Caco-2 (cell line): ENCODE results near the gene NDUFB8. TPM values are rescaled to one million over a fixed set of nuclear protein-coding genes. Genes with fewer than 3 reads are reported as not detected.

ENCODE experiments used
- BruUV-seq: library from RNA; stranded (reverse); fragments of 400-500 nt; replicated peaks from 2 replicates; lab custom pipeline; 2021; lab: Mats Ljungman, UMichigan
- CTCF ChIA-PET: fragments of 300-600 bp; sonication (Branson Sonifier 250); formaldehyde crosslinking; loops from one replicate; lab custom pipeline; 2022; ENCODE audit warnings: antibody characterized with exemption; lab: Charles Lee
- POLR2A ChIA-PET: fragments of 300-600 bp; sonication (Branson Sonifier 250); formaldehyde crosslinking; loops from one replicate; lab custom pipeline; 2022; ENCODE audit warnings: antibody characterized with exemption; lab: Charles Lee
- DNase-seq, 2 experiments: peaks; one replicate each; pipeline versions ENCODE4 v3.0.0 to v3.0.0-alpha.2; 2020 to 2022
- H3K27me3 ChIP-seq: replicated peaks from 2 replicates; pipeline ENCODE4 v1.6.0; 2011; ENCODE audit warnings: low read length; ENCODE audit not compliant: control insufficient read depth, insufficient read depth
- H3K36me3 ChIP-seq: 2 replicates; pipeline ENCODE4 v1.5.1; 2011; ENCODE audit warnings: low read length; ENCODE audit not compliant: control insufficient read depth, insufficient read depth
- H3K4me1 ChIP-seq: fragments of 250-450 bp; sonication (Bioruptor Pico); 2 replicates; pipeline ENCODE4 v1.5.1; 2020; ENCODE audit warnings: mild to moderate bottlenecking
- H3K4me3 ChIP-seq: 2 replicates; pipeline ENCODE4 v1.5.1; 2011; ENCODE audit warnings: low read depth, mild to moderate bottlenecking, control low read depth, low read length
- H3K9me3 ChIP-seq: fragments of 250-450 bp; sonication (Bioruptor Pico); 2 replicates; pipeline ENCODE4 v1.5.1; 2020; ENCODE audit warnings: mild to moderate bottlenecking, moderate library complexity
- H3K27ac Mint-ChIP-seq: one replicate; pipeline ENCODE4 v1.8.0; 2022; ENCODE audit warnings: mixed read lengths; ENCODE audit not compliant: unreplicated experiment
- H3K27me3 Mint-ChIP-seq: one replicate; pipeline ENCODE4 v1.8.0; 2022; ENCODE audit warnings: mixed read lengths; ENCODE audit not compliant: insufficient read depth, unreplicated experiment
- H3K36me3 Mint-ChIP-seq: one replicate; pipeline ENCODE4 v1.8.0; 2022; ENCODE audit warnings: mild to moderate bottlenecking, mixed read lengths; ENCODE audit not compliant: insufficient read depth, unreplicated experiment
- H3K4me1 Mint-ChIP-seq: one replicate; pipeline ENCODE4 v1.8.0; 2022; ENCODE audit warnings: low read depth, mixed read lengths; ENCODE audit not compliant: unreplicated experiment
- H3K4me3 Mint-ChIP-seq: one replicate; pipeline ENCODE4 v1.8.0; 2022; ENCODE audit warnings: mild to moderate bottlenecking, moderate library complexity, mixed read lengths; ENCODE audit not compliant: unreplicated experiment
- H3K9me3 Mint-ChIP-seq: one replicate; pipeline ENCODE4 v1.8.0; 2022; ENCODE audit warnings: mixed read lengths; ENCODE audit not compliant: unreplicated experiment
- intact Hi-C: fragments of 100-400 bp; cut with micrococcal nuclease; formaldehyde crosslinking; loops from one replicate; pipeline ENCODE4 v1.10.0; 2022; ENCODE audit not compliant: unreplicated experiment
- total RNA-seq: library from RNA; stranded (reverse); gene quantifications from 2 replicates; pipeline ENCODE4 v1.2.3, GENCODE V29; 2022
- TF ChIP-seq, protein P1 (sequence below), 2 experiments: fragments of 200-600 bp in 1 of 2; IDR thresholded peaks; 1 replicate in 1 of 2; 2 replicates in 1 of 2; pipeline versions ENCODE4 v1.5.1 to v1.8.0; 2011 to 2022; ENCODE audit warnings: antibody characterized with exemption in 1 of 2, control low read depth in 1 of 2, inconsistent platforms in 1 of 2, low read depth in 1 of 2, low read length in 1 of 2, mild to moderate bottlenecking in 1 of 2, moderate library complexity in 1 of 2; ENCODE audit not compliant: insufficient read depth in 1 of 2, severe bottlenecking in 1 of 2, unreplicated experiment in 1 of 2

Gene NDUFB8
- total RNA-seq, 1 experiment from 2014 or later, result 249 TPM

DNA sequence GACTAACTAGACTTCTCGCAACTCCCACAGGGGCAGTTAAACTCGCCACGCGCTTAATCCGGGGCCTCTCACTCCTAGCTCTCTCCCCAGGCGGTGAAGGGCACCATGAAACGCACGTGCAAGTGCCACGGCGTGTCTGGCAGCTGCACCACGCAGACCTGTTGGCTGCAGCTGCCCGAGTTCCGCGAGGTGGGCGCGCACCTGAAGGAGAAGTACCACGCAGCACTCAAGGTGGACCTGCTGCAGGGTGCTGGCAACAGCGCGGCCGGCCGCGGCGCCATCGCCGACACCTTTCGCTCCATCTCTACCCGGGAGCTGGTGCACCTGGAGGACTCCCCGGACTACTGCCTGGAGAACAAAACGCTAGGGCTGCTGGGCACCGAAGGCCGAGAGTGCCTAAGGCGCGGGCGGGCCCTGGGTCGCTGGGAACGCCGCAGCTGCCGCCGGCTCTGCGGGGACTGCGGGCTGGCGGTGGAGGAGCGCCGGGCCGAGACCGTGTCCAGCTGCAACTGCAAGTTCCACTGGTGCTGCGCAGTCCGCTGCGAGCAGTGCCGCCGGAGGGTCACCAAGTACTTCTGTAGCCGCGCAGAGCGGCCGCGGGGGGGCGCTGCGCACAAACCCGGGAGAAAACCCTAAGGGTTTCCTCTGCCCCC lies 47.4 kb downstream of the NDUFB8 start:
- ChIA-PET POLR2A (interaction anchor here (0.5 kb wide), 1 partner anchor 344 kb away, joined by 3 read pairs; no protein-coding TSS in a partner anchor), CTCF (interaction anchor here (0.9 to 2.9 kb wide), 16 partner anchors 9 to 396 kb away, joined by 3 to 49 read pairs (median 6); partner anchors contain the start of gene HIF1AN)
- Histone ChIP-seq H3K4me1 (no peaks in the 10 kb centered on the region), H3K4me3 (peak overlapping the region; percentile 44), H3K36me3 (no peaks in the 10 kb centered on the region), H3K27me3 (no peaks in the 10 kb centered on the region; the same call in 1 of the 2 replicates), H3K9me3 (no peaks in the 10 kb centered on the region)
- H3K27ac Mint-ChIP-seq, result no peak overlapping the region
- peak; percentile 71 to 83 for DNase-seq
- H3K27me3 Mint-ChIP-seq, result peaks cover 18% of the 10 kb centered on the region
- H3K4me1 Mint-ChIP-seq, result peaks cover 13% of the 10 kb centered on the region
- H3K9me3 Mint-ChIP-seq, result no peaks in the 10 kb centered on the region
- TF ChIP-seq, protein P1, sequence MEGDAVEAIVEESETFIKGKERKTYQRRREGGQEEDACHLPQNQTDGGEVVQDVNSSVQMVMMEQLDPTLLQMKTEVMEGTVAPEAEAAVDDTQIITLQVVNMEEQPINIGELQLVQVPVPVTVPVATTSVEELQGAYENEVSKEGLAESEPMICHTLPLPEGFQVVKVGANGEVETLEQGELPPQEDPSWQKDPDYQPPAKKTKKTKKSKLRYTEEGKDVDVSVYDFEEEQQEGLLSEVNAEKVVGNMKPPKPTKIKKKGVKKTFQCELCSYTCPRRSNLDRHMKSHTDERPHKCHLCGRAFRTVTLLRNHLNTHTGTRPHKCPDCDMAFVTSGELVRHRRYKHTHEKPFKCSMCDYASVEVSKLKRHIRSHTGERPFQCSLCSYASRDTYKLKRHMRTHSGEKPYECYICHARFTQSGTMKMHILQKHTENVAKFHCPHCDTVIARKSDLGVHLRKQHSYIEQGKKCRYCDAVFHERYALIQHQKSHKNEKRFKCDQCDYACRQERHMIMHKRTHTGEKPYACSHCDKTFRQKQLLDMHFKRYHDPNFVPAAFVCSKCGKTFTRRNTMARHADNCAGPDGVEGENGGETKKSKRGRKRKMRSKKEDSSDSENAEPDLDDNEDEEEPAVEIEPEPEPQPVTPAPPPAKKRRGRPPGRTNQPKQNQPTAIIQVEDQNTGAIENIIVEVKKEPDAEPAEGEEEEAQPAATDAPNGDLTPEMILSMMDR (IDR thresholded peaks at IDR 0.05; ENCODE audit: insufficient read depth in 1 of 2, low read depth in 1 of 2, low read length in 1 of 2, severe bottlenecking in 1 of 2, unreplicated experiment in 1 of 2), result peak; percentile 92 to 94
- peaks cover 7% of the 10 kb centered on the region for H3K36me3 Mint-ChIP-seq
- no TSS peak for BruUV-seq
- H3K4me3 Mint-ChIP-seq, result peak overlapping the region; percentile 74
- intact Hi-C loops, result loop anchor here (1.0 kb wide), 3 partner anchors 22 to 48 kb away; no protein-coding TSS in a partner anchor

DNA sequence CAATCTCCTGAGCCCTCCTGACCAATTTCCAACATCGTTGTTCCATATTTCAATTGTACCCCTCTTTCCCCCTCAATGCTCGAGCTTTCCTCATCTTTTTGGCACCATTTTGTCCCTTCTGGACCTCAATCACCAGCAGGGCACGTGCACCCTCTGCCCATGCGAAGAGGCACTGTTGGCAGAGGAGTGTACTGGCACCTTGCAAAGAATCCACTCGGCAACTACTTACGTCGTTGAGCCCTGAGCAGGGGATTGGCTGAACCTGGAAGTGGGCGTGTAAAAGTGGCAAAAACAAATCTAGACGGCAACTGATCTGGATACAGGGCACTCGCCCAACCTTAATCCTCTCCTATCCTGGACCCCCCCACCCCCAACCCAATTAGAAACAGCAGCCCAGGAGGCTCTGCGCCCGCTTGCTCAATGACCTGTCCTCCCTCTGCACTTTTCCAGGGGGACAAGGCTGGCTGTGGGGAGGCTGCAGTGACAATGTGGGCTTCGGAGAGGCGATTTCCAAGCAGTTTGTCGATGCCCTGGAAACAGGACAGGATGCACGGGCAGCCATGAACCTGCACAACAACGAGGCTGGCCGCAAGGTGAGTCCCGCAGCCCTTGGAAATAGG lies 48.1 kb downstream of the NDUFB8 start:
- peak overlapping the region; percentile 44 for H3K4me3 ChIP-seq
- intact Hi-C loops, result loop anchor here (1.0 kb wide), 3 partner anchors 23 to 47 kb away; no protein-coding TSS in a partner anchor
- H3K27me3 ChIP-seq, result no peaks in the 10 kb centered on the region; the same call in 1 of the 2 replicates
- H3K4me1 ChIP-seq, result no peaks in the 10 kb centered on the region
- CTCF ChIA-PET, result interaction anchor here (1.0 to 2.9 kb wide), 12 partner anchors 8 to 397 kb away, joined by 3 to 49 read pairs (median 7); partner anchors contain the start of gene HIF1AN
- Mint-ChIP-seq H3K36me3 (peaks cover 7% of the 10 kb centered on the region), H3K27me3 (peaks cover 18% of the 10 kb centered on the region), H3K27ac (no peak overlapping the region), H3K4me1 (peaks cover 13% of the 10 kb centered on the region), H3K9me3 (no peaks in the 10 kb centered on the region), H3K4me3 (peak overlapping the region; percentile 74)
- TF ChIP-seq, protein P1 (IDR thresholded peaks at IDR 0.05; ENCODE audit: insufficient read depth in 1 of 2, low read depth in 1 of 2, low read length in 1 of 2, severe bottlenecking in 1 of 2, unreplicated experiment in 1 of 2), result no peak
- DNase-seq, result peak; percentile 83 to 88
- BruUV-seq, result no TSS peak
- POLR2A ChIA-PET, result no interaction called here
- H3K36me3 ChIP-seq, result no peaks in the 10 kb centered on the region
- H3K9me3 ChIP-seq, result no peaks in the 10 kb centered on the region

DNA sequence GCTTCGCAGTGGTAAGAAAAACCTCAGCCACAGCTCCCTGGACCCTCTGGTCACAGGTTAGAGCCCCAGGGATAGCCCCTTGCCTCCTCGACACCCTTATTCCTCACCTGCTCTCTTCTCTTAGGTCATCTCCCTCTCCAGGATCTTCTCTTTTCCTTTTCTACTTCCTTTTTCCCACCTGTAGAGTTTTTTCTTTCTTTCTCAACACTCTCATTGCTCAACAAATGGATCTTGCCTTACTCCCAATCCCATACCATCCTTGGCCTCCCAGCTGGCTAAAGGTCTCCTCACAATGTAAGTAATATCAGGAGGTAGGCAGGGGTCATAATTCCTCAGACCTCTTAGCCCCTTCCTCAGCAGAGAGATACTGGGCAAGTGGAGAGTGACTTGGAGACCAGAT lies 49.7 kb downstream of the NDUFB8 start:
- Mint-ChIP-seq H3K36me3 (peaks cover 7% of the 10 kb centered on the region), H3K4me3 (no peak overlapping the region), H3K4me1 (peaks cover 13% of the 10 kb centered on the region), H3K27me3 (peaks cover 18% of the 10 kb centered on the region), H3K27ac (no peak overlapping the region), H3K9me3 (no peaks in the 10 kb centered on the region)
- ChIA-PET POLR2A (no interaction called here), CTCF (no interaction called here)
- TF ChIP-seq, protein P1 (IDR thresholded peaks at IDR 0.05; ENCODE audit: insufficient read depth in 1 of 2, low read depth in 1 of 2, low read length in 1 of 2, severe bottlenecking in 1 of 2, unreplicated experiment in 1 of 2), result no peak
- Histone ChIP-seq H3K9me3 (no peaks in the 10 kb centered on the region), H3K4me1 (no peaks in the 10 kb centered on the region), H3K27me3 (no peaks in the 10 kb centered on the region; the same call in 1 of the 2 replicates), H3K4me3 (no peak overlapping the region), H3K36me3 (no peaks in the 10 kb centered on the region)
- no peak for DNase-seq
- intact Hi-C loops, result no loop called here
- no TSS peak for BruUV-seq
